ENCODE results near the gene OR4E2. TPM values are rescaled to one million over a fixed set of nuclear protein-coding genes. Genes with fewer than 3 reads are reported as not detected.

Gene OR4E2, protein sequence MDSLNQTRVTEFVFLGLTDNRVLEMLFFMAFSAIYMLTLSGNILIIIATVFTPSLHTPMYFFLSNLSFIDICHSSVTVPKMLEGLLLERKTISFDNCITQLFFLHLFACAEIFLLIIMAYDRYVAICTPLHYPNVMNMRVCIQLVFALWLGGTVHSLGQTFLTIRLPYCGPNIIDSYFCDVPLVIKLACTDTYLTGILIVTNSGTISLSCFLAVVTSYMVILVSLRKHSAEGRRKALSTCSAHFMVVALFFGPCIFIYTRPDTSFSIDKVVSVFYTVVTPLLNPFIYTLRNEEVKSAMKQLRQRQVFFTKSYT
- total RNA-seq (2022; extraction: Qiagen RNA extraction) = not detected in 5 replicates

DNA sequence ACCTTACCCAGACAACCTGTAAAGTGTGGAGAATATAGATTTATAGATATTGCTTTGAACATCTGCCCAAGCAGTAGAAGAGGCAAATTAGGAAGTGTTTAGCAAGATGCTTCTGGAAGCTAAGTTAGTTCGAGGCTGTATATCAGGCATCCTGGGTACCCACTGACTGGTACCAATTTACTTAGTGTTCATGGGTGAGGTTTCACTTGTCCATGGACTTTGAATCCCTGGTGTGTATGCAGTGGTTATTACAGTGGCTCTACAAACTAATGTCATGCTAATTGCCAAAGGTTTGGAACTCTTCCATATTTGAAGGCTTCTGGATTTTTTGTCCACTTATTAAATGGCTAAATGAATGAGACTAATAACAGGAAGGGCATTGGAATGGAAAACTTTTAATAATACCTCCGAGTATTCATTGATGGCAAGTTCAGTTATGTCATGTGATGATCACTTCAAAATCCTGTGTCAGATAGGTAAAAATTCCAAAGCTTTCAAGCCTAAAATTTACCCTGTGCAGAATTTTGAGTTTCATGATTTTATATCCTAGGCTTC, at the start of gene OR4E2:
Gene OR4E2 (plus strand): TSS at position 505 of the 555 bp plus-strand sequence. CDS start 11,248 bp downstream, outside the sequence.

DNA sequence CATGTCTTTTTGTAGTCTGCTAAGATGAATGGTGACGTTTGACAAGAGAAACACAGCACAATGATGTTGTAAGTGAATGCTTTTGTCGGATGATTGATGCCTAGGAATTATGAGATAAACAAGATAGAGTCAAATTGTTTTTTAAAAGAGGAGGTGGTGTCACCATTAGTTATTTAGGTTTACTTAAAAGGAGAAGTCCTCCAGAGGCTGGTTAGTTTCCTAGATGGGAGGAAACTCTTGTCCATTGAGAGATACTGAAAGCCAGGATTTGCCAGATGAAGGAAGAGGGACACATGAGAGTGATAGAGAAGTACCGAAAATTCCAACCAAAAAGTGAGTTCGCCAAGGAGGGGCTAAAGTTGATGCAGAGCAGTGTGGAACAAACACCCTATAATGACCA, 18.8 kb upstream of the OR4E2 start, which contains the start of gene OR10G2:
Gene OR10G2 (minus strand): TSS at position 101 of the 400 bp plus-strand sequence. CDS start 98 bp downstream, at position 3.

DNA sequence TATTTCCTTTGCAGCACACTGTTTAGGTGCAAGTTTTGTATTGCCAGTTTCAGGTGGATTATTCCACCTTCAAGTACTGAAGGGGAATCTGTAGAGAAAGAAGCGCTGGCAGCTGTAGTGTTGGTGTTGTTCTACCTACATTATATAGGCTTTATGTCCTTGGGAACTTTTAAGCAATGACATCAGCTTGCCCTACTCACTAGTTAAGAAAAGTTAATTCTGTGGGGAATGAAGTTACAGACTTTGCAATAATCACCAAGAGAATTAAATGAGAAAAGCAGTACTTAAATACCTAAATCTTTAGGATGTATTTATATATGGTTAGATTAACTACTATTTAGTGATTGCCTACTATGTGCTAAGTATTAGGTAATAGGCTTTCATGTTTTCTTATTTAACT, 20.1 kb downstream of the OR4E2 start, which contains the start of gene OR4E1:
Gene OR4E1 (minus strand): TSS at position 101 of the 400 bp plus-strand sequence. CDS start 2,883 bp downstream, outside the sequence.

Other genes starting within 250 kb of the OR4E2 start
- gene CHD8, start 197.7 kb upstream of the OR4E2 start, total RNA-seq (2022; extraction: Qiagen RNA extraction) = 37.0 to 41.9 TPM (median 37.9 TPM) in 5 replicates
- 10.2 to 13.5 TPM (median 11.6 TPM) in 5 replicates for gene RAB2B, start 176.9 kb upstream of the OR4E2 start, total RNA-seq (2022; extraction: Qiagen RNA extraction)
- gene TOX4, start 176.6 kb upstream of the OR4E2 start, total RNA-seq (2022; extraction: Qiagen RNA extraction) = 51.9 to 69.5 TPM (median 63.7 TPM) in 5 replicates
- 40.4 to 50.3 TPM (median 46.9 TPM) in 5 replicates for gene METTL3, start 142.5 kb upstream of the OR4E2 start, total RNA-seq (2022; extraction: Qiagen RNA extraction)
- gene SALL2, start 127.5 kb upstream of the OR4E2 start, total RNA-seq (2022; extraction: Qiagen RNA extraction) = 0.50 to 1.0 TPM (median 0.73 TPM) in 5 replicates
- not detected in 5 replicates for gene OR10G3, start 73.8 kb upstream of the OR4E2 start, total RNA-seq (2022; extraction: Qiagen RNA extraction)
- gene OR10G2, start 18.9 kb upstream of the OR4E2 start, total RNA-seq (2022; extraction: Qiagen RNA extraction) = not detected in 5 replicates
- gene OR4E1, start 20.0 kb downstream of the OR4E2 start, total RNA-seq (2022; extraction: Qiagen RNA extraction) = not detected in 5 replicates

Measured in A549 treated with Mapracorat at 1 μM for 4 hours (cell line).